ENCODE data around the gene MMP7. TPM values are rescaled to one million over a fixed set of nuclear protein-coding genes. Genes with fewer than 3 reads are reported as not detected.

Gene MMP7
- total RNA-seq, 1 experiment from 2014 or later, result not detected

DNA sequence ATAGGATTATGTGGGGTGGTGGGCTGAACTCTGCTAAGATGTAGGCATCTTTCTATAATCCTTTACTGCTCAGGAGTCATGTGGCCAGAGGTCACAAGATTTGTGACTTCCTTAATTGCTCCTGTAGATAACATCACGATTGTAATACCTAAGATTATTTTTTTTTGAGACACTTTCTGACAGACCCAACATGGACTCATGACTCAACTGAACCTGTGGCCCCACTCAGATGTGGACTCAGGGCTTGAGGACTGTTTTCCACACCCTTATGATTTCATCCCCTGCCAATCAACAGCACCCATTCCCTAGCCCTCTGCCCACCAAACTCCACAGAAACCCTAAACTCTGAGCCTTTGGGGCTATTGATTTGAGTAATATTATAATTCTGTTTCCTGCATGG lies 35.6 kb upstream of the MMP7 start:
- no peaks in the 10 kb centered on the region for H3K27me3 Mint-ChIP-seq (ENCODE audit: insufficient read depth, unreplicated experiment)
- H3K4me3 Mint-ChIP-seq (ENCODE audit: unreplicated experiment), result no peak overlapping the region
- no peak overlapping the region for H3K27ac Mint-ChIP-seq (ENCODE audit: low read depth, unreplicated experiment)
- BruUV-seq (replicated peaks), result no TSS peak
- DNase-seq (ENCODE audit: unreplicated experiment), result no peak
- TF ChIP-seq, protein P1, sequence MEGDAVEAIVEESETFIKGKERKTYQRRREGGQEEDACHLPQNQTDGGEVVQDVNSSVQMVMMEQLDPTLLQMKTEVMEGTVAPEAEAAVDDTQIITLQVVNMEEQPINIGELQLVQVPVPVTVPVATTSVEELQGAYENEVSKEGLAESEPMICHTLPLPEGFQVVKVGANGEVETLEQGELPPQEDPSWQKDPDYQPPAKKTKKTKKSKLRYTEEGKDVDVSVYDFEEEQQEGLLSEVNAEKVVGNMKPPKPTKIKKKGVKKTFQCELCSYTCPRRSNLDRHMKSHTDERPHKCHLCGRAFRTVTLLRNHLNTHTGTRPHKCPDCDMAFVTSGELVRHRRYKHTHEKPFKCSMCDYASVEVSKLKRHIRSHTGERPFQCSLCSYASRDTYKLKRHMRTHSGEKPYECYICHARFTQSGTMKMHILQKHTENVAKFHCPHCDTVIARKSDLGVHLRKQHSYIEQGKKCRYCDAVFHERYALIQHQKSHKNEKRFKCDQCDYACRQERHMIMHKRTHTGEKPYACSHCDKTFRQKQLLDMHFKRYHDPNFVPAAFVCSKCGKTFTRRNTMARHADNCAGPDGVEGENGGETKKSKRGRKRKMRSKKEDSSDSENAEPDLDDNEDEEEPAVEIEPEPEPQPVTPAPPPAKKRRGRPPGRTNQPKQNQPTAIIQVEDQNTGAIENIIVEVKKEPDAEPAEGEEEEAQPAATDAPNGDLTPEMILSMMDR (IDR thresholded peaks at IDR 0.05; ENCODE audit: unreplicated experiment), result no peak
- POLR2A ChIA-PET, result interaction anchor here (0.8 kb wide), 1 partner anchor 8 kb away, joined by 3 read pairs; no protein-coding TSS in a partner anchor
- H3K4me1 Mint-ChIP-seq (ENCODE audit: insufficient read depth, unreplicated experiment), result peaks cover 15% of the 10 kb centered on the region
- H3K36me3 Mint-ChIP-seq (ENCODE audit: insufficient read depth, unreplicated experiment), result no peaks in the 10 kb centered on the region
- CTCF ChIA-PET, result interaction anchor here (1.5 kb wide), 1 partner anchor 28 kb away, joined by 3 read pairs; no protein-coding TSS in a partner anchor
- intact Hi-C loops (cut with micrococcal nuclease), result no loop called here
- no peaks in the 10 kb centered on the region for H3K9me3 Mint-ChIP-seq (ENCODE audit: unreplicated experiment)

DNA sequence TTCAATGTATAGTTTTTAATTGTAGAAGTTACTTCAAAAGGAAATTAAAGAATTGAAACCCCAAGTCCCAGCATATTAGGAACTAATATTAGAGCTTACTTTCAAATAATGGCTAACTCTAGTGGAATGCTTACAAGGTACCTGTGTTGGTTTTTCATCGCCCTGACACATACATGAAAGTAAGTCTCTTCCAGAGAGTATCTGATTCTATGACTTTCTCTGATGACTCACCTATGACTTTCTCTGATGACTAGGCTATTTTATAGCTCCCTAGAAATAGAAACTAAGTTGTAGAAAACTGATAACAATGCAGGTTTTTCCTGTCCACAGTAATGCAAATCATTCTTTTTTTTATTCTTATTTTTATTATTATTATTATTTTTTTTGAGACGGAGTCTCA lies 33.6 kb upstream of the MMP7 start:
- CTCF ChIA-PET, result interaction anchor here (0.5 to 1.0 kb wide), 3 partner anchors 19 to 61 kb away, joined by 3 read pairs; no protein-coding TSS in a partner anchor
- Mint-ChIP-seq H3K36me3 (ENCODE audit: insufficient read depth, unreplicated experiment) (no peaks in the 10 kb centered on the region), H3K4me3 (ENCODE audit: unreplicated experiment) (no peak overlapping the region), H3K9me3 (ENCODE audit: unreplicated experiment) (no peaks in the 10 kb centered on the region), H3K4me1 (ENCODE audit: insufficient read depth, unreplicated experiment) (peaks cover 30% of the 10 kb centered on the region), H3K27me3 (ENCODE audit: insufficient read depth, unreplicated experiment) (no peaks in the 10 kb centered on the region), H3K27ac (ENCODE audit: low read depth, unreplicated experiment) (peak overlapping the region; percentile 59)
- TF ChIP-seq, protein P1 (IDR thresholded peaks at IDR 0.05; ENCODE audit: unreplicated experiment), result no peak
- POLR2A ChIA-PET, result interaction anchor here (0.7 to 3.2 kb wide), 12 partner anchors 9 to 114 kb away, joined by 3 to 28 read pairs (median 4); partner anchors contain the start of gene MMP7
- no TSS peak for BruUV-seq (replicated peaks)
- intact Hi-C loops (cut with micrococcal nuclease), result loop anchor here (1.0 kb wide), 1 partner anchor 35 kb away; no protein-coding TSS in a partner anchor
- peak; percentile 74 for DNase-seq (ENCODE audit: unreplicated experiment)

DNA sequence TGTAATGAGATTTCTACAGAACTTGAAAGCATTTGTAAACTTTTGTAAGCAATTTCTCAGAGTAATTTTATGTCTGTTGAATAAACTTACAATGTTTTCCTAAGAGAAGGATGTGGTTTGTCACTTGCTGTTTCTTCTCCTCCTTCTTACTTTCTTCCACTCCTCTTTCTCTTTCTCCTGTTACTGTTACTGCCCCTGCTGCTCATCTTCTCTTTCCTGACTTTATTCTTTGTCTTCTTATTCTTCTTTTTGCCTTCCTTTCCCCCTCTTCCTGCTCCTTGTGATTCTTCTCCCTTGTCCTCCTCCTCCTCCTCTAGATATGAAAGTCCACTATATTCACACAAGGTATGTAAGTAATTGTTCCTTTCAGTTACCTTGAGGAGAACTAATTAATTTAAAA lies 31.1 kb upstream of the MMP7 start:
- no peak for DNase-seq (ENCODE audit: unreplicated experiment)
- CTCF ChIA-PET, result interaction anchor here (1.2 to 1.8 kb wide), 3 partner anchors 36 to 52 kb away, joined by 3 to 8 read pairs (median 6); no protein-coding TSS in a partner anchor
- H3K36me3 Mint-ChIP-seq (ENCODE audit: insufficient read depth, unreplicated experiment), result no peaks in the 10 kb centered on the region
- intact Hi-C loops (cut with micrococcal nuclease), result no loop called here
- TF ChIP-seq, protein P1 (IDR thresholded peaks at IDR 0.05; ENCODE audit: unreplicated experiment), result no peak
- POLR2A ChIA-PET, result interaction anchor here (0.5 to 3.2 kb wide), 5 partner anchors 8 to 419 kb away, joined by 3 to 28 read pairs (median 4); partner anchors contain the start of gene MMP7
- no TSS peak for BruUV-seq (replicated peaks)
- H3K4me1 Mint-ChIP-seq (ENCODE audit: insufficient read depth, unreplicated experiment), result peaks cover 33% of the 10 kb centered on the region
- peak overlapping the region; percentile 61 for H3K4me3 Mint-ChIP-seq (ENCODE audit: unreplicated experiment)
- H3K9me3 Mint-ChIP-seq (ENCODE audit: unreplicated experiment), result no peaks in the 10 kb centered on the region
- H3K27me3 Mint-ChIP-seq (ENCODE audit: insufficient read depth, unreplicated experiment), result no peaks in the 10 kb centered on the region
- H3K27ac Mint-ChIP-seq (ENCODE audit: low read depth, unreplicated experiment), result peak overlapping the region; percentile 96

DNA sequence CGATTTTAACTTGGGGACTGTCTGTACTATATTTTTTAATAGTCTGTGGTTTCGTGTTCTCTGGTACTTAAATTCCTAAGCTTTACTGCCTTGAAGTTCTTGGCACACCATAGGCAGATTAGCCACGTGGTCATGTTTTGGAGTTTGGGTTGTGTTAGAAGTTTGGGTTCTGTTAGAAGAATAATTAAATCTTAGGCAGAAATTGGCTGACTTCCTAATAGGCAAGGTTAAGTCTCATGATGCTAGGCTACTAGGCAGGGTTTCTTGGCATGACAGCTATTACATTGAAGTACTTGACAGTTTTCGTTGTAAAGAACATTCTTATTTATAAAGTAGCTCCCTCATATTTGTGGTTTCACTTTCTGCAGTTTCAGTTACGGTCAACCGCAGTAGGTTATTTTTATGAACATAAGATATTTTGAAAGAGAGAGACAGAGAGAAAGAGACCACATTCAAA lies 30.0 kb upstream of the MMP7 start:
- TF ChIP-seq, protein P1 (IDR thresholded peaks at IDR 0.05; ENCODE audit: unreplicated experiment), result no peak
- no peaks in the 10 kb centered on the region for H3K9me3 Mint-ChIP-seq (ENCODE audit: unreplicated experiment)
- intact Hi-C loops (cut with micrococcal nuclease), result no loop called here
- no peaks in the 10 kb centered on the region for H3K36me3 Mint-ChIP-seq (ENCODE audit: insufficient read depth, unreplicated experiment)
- BruUV-seq (replicated peaks), result no TSS peak
- peak; percentile 69 for DNase-seq (ENCODE audit: unreplicated experiment)
- CTCF ChIA-PET, result interaction anchor here (0.6 to 2.5 kb wide), 4 partner anchors 9 to 107 kb away, joined by 3 to 15 read pairs (median 5); no protein-coding TSS in a partner anchor
- H3K27ac Mint-ChIP-seq (ENCODE audit: low read depth, unreplicated experiment), result peak overlapping the region; percentile 96
- H3K27me3 Mint-ChIP-seq (ENCODE audit: insufficient read depth, unreplicated experiment), result no peaks in the 10 kb centered on the region
- peaks cover 33% of the 10 kb centered on the region for H3K4me1 Mint-ChIP-seq (ENCODE audit: insufficient read depth, unreplicated experiment)
- H3K4me3 Mint-ChIP-seq (ENCODE audit: unreplicated experiment), result peak overlapping the region; percentile 61
- POLR2A ChIA-PET, result interaction anchor here (0.6 to 2.5 kb wide), 22 partner anchors 9 to 277 kb away, joined by 3 to 27 read pairs (median 4); no protein-coding TSS in a partner anchor

Measured in MCF 10A (cell line).